ENCODE data around the gene POMGNT2.

GRCh38 chr3:43075904-43076661, 29.8 kb downstream of the POMGNT2 start:
- TF ChIP-seq ZNF677 (tag by site-specific recombination; IDR thresholded peaks at IDR 0.05) (no peak), ZNF558 (tag by site-specific recombination; IDR thresholded peaks at IDR 0.05) (no peak), ZNF169 (tag by site-specific recombination; IDR thresholded peaks at IDR 0.05) (no peak)
